Placental epithelial cell (primary cell): Measurements from ENCODE around the gene PCNX1. TPM values are rescaled to one million over a fixed set of nuclear protein-coding genes. Genes with fewer than 3 reads are reported as not detected.

Source experiments
- small RNA-seq: library from RNA; depleted of rRNA; stranded (forward); fragments of <200 nt; gene quantifications from one replicate; pipeline ENCODE3, GENCODE V24; 2012
- total RNA-seq: library from RNA; depleted of rRNA; stranded (reverse); fragments of >200 nt; gene quantifications from 2 replicates; pipeline ENCODE4 v1.2.3, GENCODE V29; 2012

PCNX1 gene
- total RNA-seq = 39.3 and 53.8 TPM in 2 replicates

GRCh38 chr14:70907176-70907995, at the start of gene PCNX1:
Gene PCNX1, plus strand, starts transcription at chr14:70907459. Its CDS starts 392 bp downstream, at chr14:70907851.

Small RNA genes lying within 50 kb of the gene (small RNA-seq; reads per million reads assigned to genes)
- gene AC005230.1 = not detected
- gene GTF3AP2 = not detected

Other genes with a start within 250 kb of the PCNX1 start
- 6.3 and 14.7 TPM in 2 replicates for gene MAP3K9, start 97.9 kb upstream of the PCNX1 start, total RNA-seq